DND-41 (cell line): ENCODE results near the gene TXNDC15.

Experiments used
- CTCF ChIP-seq: IDR thresholded peaks from 2 replicates; pipeline ENCODE4 v1.5.1; 2012; ENCODE audit warnings: borderline replicate concordance, low read length, moderate library complexity, mild to moderate bottlenecking; ENCODE audit not compliant: poor library complexity, severe bottlenecking; ENCODE audit errors: extremely low read depth
- EZH2 ChIP-seq: IDR thresholded peaks from 3 replicates; pipeline ENCODE4 v1.6.1; 2012; ENCODE audit warnings: borderline replicate concordance, low read depth, mild to moderate bottlenecking, moderate library complexity, low read length, inconsistent platforms; ENCODE audit not compliant: severe bottlenecking

DNA sequence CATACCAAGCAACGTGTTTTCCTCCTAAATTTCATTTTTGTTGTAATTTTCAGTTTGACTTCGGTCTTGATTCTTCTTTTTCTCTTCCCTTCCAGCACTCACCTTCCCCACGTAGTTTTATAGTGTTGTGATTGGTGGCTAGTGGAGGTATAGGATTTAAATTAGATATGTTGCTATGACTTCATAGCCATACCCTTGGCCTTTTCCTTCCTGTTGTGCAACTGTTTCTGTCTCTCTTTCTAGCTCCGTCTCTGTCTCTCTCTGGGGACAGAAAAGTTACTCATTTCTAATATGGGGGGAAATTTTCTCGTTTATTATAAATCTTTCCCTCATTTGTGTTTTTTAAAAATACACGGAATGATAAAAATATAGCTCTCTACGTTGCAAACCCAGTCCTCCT is 49.0 kb upstream of the TXNDC15 start:
- TF ChIP-seq CTCF: no peak
- no peak for TF ChIP-seq EZH2
